ENCODE data around the gene MTARC1.

GRCh38 chr1:220785166-220786056 is 1.3 kb upstream of the MTARC1 start:
- TF ChIP-seq RFX5 (IDR thresholded peaks at IDR 0.05; ENCODE audit: low read depth, low read length) = no peak
- no peak for TF ChIP-seq CTCF (conservative IDR thresholded peaks at IDR 0.05; ENCODE audit: low read depth, low read length)
- TF ChIP-seq CEBPB (IDR thresholded peaks at IDR 0.05; ENCODE audit: low read depth, low read length) = no peak
- no peak for TF ChIP-seq MAZ (IDR thresholded peaks at IDR 0.05; ENCODE audit: borderline replicate concordance, low read depth, low read length)
- TF ChIP-seq POLR2A (IDR thresholded peaks at IDR 0.05; ENCODE audit: low read depth, low read length) = no peak
- no peak for TF ChIP-seq RAD21 (IDR thresholded peaks at IDR 0.05; ENCODE audit: low read length)

Measured in IMR-90 (cell line).